ENCODE data around the gene INTS11.
"Not testable (repeated sequence)": the region's sequence is repeated elsewhere in the genome, so short reads cannot be mapped to it uniquely, and the experiment has no call there.

Gene INTS11

DNA sequence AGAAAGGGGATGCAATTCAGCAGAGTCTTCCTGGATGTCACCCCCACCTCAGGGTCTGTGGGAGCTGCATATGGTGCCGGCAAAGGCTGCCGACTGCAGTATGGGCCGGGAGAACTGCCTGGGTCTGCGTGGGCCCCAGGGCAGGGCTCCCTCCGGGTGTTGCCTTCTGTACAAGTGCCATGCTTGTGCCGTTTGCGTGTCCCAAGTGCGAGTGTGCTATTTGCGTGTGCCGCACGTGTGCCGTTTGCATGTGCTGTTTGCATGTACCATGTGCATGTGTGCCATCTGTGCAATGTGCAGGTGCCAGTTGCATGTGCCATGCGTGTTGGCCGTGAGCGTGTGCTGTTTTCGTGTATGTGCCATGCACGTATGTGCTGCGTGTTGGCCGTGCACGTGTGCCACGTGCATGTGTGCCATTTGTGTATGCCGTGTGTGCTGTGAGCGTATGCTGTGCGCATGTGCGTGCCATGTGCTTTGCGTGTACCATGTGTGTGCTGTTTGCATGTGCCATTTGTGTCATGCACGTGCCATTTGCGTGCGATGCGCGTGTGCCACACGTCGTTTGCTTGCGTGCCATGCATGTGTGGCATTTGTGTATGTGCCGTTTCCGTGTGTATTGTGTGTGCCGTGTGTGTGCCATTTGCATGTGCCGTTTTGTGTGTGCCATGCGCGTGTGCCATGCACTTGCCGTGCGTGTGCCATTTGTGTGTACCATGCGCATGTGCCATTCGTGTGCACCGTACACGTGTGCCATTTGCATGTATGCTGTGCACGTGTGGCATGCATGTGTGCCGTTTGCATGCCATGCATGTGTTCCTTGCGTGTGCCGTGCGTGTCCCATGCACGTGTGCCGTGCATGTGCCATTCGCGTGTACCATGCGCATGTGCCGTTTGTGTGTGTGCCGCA is 5.1 kb upstream of the INTS11 start:
- DNase-seq (ENCODE audit: low read depth, low spot score): no peak

DNA sequence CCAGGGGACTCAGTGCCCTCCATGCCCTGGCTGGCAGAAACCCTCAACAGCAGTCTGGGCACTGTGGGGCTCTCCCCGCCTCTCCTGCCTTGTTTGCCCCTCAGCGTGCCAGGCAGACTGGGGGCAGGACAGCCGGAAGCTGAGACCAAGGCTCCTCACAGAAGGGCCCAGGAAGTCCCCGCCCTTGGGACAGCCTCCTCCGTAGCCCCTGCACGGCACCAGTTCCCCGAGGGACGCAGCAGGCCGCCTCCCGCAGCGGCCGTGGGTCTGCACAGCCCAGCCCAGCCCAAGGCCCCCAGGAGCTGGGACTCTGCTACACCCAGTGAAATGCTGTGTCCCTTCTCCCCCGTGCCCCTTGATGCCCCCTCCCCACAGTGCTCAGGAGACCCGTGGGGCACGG is 3.8 kb upstream of the INTS11 start:
- no peak for DNase-seq (ENCODE audit: low read depth, low spot score)

DNA sequence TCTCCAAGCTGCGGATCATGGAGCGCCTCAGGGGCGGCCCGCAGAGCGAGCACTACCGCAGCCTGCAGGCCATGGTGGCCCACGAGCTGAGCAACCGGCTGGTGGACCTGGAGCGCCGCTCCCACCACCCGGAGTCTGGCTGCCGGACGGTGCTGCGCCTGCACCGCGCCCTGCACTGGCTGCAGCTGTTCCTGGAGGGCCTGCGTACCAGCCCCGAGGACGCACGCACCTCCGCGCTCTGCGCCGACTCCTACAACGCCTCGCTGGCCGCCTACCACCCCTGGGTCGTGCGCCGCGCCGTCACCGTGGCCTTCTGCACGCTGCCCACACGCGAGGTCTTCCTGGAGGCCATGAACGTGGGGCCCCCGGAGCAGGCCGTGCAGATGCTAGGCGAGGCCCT is 2.8 kb upstream of the INTS11 start:
- no peak for DNase-seq (ENCODE audit: low read depth, low spot score)

DNA sequence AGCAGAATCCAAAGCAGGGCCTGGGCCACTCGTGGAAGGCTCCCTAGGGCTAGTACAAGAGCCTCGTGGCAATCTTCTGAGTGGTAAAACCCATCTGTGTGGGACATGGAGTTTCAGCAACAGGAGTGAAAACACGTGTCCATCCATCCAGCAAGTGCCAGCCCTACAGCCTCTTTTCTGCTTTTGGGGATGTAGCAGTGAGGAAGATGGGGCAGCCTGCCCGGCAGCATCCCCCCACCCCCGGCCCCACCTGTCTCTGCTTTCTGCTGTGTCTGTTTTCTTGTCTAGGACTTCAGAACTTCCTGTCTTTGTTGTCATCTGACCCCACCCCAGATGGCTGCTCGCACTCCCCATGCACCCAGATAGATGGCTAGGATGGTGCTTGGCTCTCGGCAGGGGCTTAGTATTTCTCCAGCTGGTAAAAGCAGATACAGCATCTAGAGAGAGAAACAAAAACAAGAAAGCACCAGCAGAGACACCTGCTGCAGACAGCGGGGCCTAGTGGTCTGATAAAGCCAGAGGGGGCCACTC is 1.7 kb upstream of the INTS11 start:
- DNase-seq (ENCODE audit: low read depth, low spot score): no peak

DNA sequence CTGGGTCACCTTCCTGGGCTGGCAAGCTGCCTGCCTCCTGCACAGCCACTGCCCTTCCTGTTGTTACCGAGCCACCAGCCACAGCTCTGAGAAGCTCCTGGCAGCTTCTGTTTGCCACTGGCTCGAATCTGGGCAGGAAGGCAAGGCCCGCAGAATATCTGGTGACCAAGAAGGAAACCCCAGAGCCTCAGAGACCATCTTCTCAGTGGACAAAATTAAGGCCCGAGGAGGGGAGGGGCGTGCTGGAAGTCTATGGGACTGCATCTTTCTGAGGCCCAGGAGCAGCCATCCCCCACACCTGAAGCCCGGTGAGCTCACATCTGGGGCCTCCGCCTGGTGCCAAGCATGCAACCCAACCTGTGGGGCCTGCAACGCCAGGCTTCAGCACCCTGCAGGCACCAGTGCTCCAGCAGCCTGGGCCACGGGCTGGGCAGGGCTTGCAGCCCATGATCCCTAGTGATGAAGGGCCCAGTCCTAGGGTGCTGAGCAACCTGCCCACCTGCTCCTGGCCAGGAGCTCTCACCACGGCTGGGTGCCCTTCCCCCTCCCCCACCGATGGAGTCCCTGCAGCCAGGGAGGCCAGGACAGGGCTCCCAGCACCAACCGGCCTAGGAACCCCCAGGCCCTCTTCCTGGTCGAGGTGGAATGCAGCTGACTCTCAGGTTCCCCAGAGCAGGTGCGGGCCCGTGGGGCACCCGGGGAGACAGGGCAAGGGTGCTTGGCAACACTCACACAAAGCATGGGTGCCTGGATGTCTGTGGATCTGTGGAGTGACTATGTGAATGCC is 1.0 kb upstream of the INTS11 start:
- DNase-seq (ENCODE audit: low read depth, low spot score): no peak

DNA sequence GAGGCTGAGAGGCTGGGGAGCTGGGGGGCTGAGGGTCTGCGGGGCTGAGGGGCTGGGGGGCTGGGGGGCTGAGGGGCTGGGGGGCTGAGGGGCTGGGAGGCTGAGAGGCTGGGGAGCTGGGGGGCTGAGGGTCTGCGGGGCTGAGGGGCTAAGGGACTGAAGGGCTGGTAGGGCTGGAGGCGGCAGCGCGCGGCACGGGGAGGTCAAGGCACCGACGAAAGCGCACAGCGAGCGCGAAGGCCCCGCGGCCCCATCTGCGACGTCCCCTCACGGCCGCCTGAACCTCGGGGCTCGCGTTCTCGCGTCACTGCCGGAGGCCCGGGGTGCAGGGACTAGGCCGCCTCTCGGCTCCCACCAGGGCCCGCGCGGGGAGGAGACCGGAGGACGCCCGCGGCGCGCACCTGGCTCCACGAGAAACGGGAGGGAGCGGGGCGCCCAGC is 356 bp downstream of the INTS11 start:
- DNase-seq (ENCODE audit: low read depth, low spot score): no peak

DNA sequence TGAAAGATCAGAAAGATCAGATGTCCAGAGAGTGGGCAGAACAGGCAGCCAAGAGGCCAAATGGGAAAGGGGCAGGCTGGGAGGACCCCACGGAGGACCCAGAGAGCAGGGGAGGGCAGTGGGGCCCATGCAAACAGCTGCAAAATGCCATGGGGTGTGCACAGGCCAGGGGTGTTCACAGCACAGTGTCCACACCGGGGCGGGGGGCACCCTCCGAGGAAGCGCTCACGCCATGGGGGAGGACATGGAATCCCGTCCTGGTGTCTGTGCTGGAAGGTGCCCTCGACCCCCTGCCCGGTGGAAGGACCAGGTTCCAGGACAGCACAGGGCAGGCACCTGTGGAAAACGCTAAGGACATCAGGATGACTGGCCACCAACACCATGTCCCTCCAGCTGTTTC is 1.5 kb downstream of the INTS11 start:
- no peak for DNase-seq (ENCODE audit: low read depth, low spot score)

DNA sequence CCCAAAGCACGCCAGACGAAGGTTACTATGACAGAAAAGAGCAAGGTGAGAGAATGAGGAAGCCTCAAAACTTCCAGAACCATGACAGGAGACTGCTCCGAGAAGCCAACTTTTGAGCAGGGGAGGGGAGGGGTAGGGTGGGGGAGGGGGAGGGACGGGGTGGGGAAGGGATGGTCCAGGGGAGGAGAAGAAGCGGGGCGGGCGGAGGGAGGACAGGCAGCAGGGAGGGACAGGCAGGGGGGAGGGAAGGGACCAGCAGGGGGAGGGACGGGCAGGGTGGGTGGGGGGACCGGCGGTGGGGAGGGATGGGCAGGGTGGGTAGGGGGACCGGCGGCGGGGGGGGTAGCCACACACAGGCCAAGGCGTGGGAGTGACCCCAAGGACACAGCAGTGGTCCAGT is 2.0 kb downstream of the INTS11 start:
- DNase-seq (ENCODE audit: low read depth, low spot score): no peak

DNA sequence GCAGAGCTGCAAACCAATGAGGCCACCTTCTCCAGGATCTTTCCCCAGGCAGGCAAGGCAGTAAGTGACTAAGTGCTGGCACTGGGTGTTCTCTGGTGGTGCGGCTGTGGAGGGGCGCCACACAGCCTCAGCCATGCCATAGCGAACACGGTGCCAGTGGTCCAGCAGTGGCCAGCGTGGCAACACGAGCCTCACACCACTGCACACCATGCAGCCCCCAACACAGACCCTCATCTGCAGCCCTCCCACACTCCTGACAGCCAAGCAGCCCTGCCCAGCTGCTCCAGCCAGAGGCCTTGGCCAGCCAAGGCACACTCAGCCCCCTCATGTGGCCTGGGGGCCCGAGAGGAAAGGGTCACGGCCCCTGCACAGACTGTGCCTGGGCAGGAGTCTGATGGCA is 3.0 kb downstream of the INTS11 start:
- no peak for DNase-seq (ENCODE audit: low read depth, low spot score)

DNA sequence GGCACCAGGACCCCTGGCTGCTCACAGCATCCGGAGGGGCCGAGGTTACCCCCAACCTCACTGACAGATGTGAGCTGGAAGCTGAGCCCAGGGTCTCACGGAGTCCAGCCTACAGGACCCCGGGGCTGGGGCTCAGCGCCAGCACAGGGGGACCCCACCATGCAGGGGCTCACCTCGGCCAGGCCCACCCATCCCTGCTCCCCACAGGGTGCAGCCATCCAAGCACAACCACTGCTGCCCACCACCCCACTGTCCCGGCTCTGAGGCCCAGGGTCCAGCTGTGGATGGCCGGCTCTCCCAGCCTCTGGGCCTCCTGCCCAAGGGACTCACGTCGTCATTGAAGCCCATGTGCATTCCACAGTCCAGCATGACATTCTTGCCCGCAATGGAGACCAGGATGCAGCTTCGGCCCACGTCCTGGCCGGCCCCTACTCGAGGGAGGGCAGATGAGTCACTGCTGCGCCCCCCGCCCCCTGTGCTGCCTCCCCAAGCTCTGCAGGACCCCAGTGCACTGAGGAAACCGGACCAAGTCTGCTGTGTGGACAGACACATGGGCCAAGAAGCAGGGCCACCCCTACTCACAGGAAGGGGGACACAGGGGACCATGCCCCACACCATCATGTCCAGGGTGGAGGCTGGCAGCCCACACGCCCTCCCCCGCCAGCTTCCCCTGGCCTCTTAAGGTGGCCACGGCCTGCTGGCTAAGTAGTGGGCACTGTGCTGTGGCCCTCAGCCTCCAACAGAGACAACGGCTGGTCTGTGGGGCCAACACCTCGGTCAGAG is 3.6 kb downstream of the INTS11 start:
- no peak for DNase-seq (ENCODE audit: low read depth, low spot score)

DNA sequence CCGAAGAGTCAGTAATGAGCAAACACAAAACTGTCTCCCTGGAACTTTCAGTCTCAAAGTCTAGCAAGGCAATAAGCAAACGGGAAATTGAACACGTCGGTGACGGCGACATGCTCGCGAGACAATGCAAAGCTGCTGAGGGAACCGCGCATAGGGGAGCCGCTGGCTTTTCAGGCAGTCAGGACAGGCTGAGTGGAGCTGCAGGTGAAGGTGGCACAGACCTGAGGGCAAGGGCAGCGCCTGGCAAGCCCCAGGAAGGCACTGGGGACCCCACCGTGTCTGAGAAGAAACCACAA is 4.9 kb downstream of the INTS11 start:
- DNase-seq (ENCODE audit: low read depth, low spot score): no peak

DNA sequence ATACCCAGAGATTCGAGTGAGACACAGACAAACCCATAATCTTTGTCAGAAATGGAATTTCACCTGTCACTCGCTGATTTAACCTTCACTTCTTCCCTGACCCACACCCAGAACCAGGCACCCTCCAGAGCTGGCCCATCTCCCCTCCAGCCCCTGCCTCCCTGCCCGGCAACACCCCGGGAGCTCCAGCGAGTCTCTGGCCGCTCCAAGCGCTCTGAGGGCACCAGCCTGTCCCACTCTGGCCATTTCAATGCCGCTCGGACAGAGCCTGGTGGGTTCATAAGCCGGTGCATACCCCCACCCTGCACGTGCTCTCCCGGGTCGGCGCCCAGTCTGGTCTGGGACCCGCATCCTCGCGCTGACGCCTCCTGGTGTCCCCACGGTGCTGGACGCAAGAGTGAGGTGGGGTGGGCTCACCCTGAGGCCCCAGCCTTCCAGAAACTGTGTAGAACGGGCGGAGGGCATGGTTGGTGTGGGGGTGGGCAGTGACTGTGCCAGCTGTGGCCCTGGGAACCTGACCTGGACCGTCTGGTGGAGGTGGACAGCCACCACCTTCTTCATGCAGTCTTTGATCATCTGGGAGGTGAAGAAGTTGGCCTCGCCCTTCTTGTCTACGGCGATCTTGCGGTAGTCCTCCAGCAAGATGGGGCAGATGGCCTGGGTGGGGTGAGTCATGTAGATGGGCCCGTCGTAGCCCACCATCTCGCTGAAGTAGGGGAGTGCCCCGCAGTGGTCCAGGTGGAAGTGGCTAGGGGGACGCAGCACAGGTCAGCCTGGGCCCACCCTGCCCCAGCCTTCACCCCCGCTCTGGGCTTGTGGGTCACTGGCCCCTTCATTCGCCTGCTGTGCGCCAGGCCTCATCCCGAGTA is 5.4 kb downstream of the INTS11 start:
- no peak for DNase-seq (ENCODE audit: low read depth, low spot score)

DNA sequence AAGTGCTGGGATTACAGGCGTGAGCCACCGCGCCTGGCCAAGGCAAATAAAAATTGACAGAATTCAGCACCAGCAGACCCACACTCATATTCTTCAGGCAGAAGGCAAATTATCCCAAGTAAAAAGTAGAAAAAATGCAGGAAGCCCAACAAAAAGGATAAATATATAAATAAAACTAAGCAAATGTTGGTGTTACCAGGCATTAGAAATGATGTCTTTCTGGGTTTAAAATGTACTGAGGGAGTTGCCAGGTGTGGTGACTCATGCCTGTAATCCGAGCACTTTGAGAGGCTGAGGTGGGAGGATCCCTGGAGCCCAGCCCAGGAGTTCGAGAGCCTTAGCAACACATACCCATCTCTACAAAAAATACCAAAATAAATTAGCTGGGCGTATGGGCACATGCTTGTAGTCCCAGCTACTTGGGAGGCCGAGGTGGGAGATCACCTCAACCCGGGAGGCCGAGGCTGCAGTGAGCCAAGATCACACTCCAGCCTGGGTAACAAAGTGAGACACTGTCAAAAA is 6.3 kb downstream of the INTS11 start:
- DNase-seq (ENCODE audit: low read depth, low spot score): peak; percentile 47

DNA sequence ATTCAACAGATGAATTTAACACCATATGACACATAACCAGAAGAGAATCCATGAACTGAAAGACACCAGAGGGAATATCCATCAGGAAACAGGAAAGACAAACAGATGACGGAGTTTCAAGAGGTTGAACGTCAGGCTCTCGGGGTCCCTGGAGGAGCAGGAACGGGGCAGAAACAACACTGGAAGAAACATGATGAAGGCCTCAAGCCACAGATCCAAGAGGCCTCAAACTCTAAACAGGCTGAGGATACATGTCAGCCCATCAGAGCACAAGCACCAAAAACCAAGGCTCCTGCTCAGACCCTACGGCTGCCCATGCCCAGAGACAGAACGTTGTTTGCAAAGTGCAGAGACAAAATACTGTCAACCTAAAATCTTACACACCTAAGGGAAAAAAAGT is 7.0 kb downstream of the INTS11 start:
- DNase-seq (ENCODE audit: low read depth, low spot score): no peak

DNA sequence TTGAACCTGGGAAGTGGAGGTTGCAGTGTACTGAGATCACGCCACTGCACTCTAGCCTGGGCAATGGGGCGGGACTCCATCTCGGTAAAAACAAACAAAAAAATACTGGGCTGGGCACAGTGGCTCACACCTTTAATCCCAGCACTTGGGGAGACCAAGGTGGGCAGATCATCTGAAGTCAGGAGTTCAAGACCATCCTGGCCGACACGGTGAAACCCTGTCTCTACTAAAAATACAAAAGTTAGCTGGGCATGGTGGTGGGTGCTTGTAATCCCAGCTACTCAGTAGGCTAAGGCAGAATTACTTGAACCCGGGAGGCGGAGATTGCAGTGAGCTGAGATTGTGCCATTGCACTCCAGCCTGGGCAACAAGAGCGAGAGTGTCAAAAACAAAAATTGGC is 8.3 kb downstream of the INTS11 start:
- not testable (repeated sequence) for DNase-seq (ENCODE audit: low read depth, low spot score)

DNA sequence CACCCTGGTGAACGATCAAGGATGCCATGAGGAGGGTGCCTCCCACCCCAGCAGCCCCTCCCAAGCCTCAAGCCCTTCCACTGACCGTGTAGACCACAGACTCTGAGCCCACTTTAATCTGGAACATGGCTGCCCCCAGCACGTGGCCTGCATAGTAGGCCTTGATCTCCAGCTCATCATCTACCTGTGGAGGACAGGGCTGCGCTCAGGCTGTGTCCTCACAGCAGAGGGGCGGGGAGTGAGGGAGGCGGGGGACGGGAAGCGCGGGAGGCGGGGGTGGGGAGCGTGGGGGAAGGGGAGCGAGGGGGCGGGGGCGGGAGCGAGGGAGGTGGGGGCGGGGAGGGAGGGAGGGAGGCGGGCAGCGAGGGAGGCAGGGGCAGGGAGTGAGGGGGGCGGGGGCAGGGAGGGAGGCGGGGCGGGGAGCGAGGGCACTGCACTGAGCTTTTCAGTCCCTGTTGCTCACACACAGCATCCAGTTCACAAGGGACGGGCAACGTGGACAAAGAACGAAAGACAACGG is 9.0 kb downstream of the INTS11 start:
- no peak for DNase-seq (ENCODE audit: low read depth, low spot score)

DNA sequence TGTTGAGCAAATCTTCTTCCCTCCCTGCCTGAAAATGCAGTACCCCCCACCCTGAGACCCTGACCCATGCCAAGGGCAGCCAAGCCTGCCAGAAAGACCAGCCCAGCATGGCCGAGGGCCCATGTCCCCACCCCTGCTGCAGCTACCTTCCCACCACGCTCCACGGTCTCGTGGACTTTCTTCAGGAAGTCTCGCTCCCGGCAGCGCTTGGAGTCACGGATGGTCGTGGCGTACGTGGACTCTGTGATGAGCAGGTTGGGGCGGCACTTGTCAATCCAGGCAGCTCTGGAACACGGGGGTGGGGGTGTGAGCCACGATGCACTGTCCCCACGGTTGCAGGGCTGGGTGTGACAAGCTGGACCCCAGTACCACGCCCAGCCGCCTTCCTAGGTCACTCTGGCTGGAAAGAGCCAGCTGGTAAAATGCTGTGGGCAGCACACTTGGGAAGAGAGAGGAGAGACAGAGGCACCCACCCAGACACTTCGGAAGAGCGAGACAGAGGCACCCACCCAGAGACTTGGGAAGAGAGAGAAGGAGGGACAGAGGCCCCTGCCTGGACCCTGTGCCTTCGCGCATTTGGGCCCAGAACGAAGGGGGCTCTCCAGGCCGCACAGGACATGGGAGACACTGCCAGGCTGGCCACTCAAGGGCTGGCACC is 9.7 kb downstream of the INTS11 start:
- no peak for DNase-seq (ENCODE audit: low read depth, low spot score)

DNA sequence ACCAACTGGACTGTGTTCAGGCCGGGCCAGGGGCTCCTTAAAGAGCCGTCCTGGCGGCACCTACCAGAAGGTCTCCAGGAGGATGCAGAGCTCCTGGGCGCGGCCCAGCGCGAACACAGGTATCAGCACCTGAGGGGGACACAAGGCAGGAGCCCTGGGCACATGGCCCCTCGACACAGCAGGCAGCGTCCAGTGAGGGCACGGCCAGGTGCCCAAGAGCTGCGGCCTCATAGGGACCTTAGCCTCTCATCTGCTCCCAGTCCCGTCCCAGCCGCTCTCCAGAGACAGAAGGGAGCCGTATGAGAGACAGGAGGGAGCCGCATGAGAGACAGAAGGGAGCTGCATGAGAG is 10.2 kb downstream of the INTS11 start:
- no peak for DNase-seq (ENCODE audit: low read depth, low spot score)

DNA sequence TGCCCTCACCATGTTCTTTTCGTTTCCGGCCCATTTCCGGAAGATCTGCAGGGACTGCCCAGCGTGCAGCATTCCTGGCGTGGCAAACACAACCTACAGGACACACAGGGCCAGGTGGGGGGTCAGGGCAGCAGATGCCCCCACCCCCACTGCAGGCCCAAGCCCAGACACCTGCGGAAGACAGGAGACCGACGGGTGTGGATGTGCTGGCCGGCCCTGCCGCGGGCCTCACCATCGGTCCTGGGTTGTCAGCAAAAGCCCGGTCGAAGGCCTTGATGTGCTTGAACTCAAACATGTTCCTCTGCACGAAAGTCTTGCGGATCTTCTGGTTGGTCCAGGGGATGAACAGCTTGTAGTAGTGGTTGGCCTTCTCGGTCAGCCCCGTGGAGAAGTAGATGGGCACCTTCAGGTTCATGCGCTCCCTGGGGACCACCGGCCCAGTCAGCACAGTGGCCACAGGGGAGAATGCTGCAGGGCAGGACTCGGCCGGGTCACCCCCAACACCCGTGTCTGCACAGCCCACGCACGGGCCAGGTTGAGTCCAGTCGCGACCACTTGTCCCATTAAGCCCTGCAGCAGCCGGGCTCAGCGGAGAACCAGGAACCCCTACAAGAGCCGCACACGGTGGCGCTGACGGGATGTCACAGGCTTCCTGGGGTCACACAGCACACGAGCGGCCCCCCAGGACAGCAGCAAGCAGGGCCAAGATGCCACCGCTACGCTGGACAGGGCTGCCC is 10.8 kb downstream of the INTS11 start:
- DNase-seq (ENCODE audit: low read depth, low spot score): no peak
